Ovary (tissue), 9 donors: ENCODE measurements around the gene ASCC3. TPM values are rescaled to one million over a fixed set of nuclear protein-coding genes. Genes with fewer than 3 reads are reported as not detected.

Source experiments
- DNase-seq, 5 donors: peaks; one replicate each; pipeline ENCODE4 v3.0.0-alpha.2; 2019 to 2020
- H3K27ac ChIP-seq, 2 donors: fragments of 200-600 bp; one replicate each; pipeline versions ENCODE4 v1.5.1 to v1.8.0; 2019 to 2022
- H3K27me3 ChIP-seq: fragments of 200-600 bp; one replicate; pipeline ENCODE4 v1.8.0; 2022
- H3K36me3 ChIP-seq: fragments of 200-600 bp; sonication (generic); one replicate; pipeline ENCODE4 v1.5.1; 2019
- H3K4me1 ChIP-seq: one replicate; pipeline ENCODE4 v1.8.1; 2013; ENCODE audit warnings: mild to moderate bottlenecking, moderate library complexity; ENCODE audit not compliant: insufficient read depth
- H3K4me3 ChIP-seq: fragments of 200-600 bp; sonication (generic); one replicate; pipeline ENCODE4 v1.5.1; 2017
- H3K9me3 ChIP-seq, 2 donors: fragments of 200-600 bp in 1 of 2; sonication (generic) in 1 of 2; one replicate each; pipeline versions ENCODE4 v1.5.1 to v1.8.1; 2013 to 2019; ENCODE audit warnings: mild to moderate bottlenecking in 1 of 2, moderate library complexity in 1 of 2
- CTCF ChIP-seq, 3 donors: fragments of 450-650 bp in 2 of 3; fragments of 200-600 bp in 1 of 3; IDR thresholded peaks; one replicate each; pipeline versions ENCODE4 v1.5.1 to v1.8.0; 2016 to 2022; ENCODE audit warnings: antibody characterized with exemption in 3 of 3, mild to moderate bottlenecking in 1 of 3
- EP300 ChIP-seq: sonication (generic); formaldehyde crosslinking; IDR thresholded peaks from one replicate; pipeline ENCODE4 v1.6.1; 2017; ENCODE audit warnings: antibody characterized with exemption
- POLR2A ChIP-seq: fragments of 450-650 bp; IDR thresholded peaks from one replicate; pipeline ENCODE4 v1.6.1; 2017; ENCODE audit warnings: antibody characterized with exemption, mild to moderate bottlenecking, moderate library complexity
- WGBS, 3 donors: extraction: QIAGEN DNeasy Blood & Tissue Kit in 1 of 3; methylation state at CpG; one replicate each; pipeline versions ENCODE4 v1.1.5 to v1.1.7; 2013 to 2017; 5-methylcytosine and 5-hydroxymethylcytosine counted together
- intact Hi-C, 4 donors: fragments of 100-400 bp; cut with DNase I; formaldehyde crosslinking; loops; one replicate each; pipeline versions ENCODE4 v1.11.0 to v1.15.1; 2022 to 2023
- polyA plus RNA-seq, 2 donors: library from polyadenylated mRNA; stranded (reverse); fragments of 200-250 nt in 1 of 2; fragments of 350-450 nt in 1 of 2; fragmentation: Illumina TruSeq in 1 of 2; extraction: RNeasy Lipid Tissue Mini Kit (QIAGEN cat#74804) in 1 of 2; gene quantifications; one replicate each; pipeline ENCODE4 v1.2.3, GENCODE V29; 2013 to 2014
- total RNA-seq, 7 donors: library from RNA; depleted of rRNA in 2 of 7; stranded (reverse); fragments of >200 nt in 2 of 7; fragmentation: NEBNext Ultra II Directional in 3 of 7; extraction: Animal tissue kit (Norgen Biotek cat#: 25700) in 3 of 7; gene quantifications; one replicate each; pipeline versions ENCODE4 v1.1.0 to v1.2.4, GENCODE V29; 2016 to 2023
- donor health status: DM: no; HTN: no; CAD: no; lungs with moderate emphysema.
- donor health status: DM: no; HTN: no; CAD: no.
- donor health status: Bipolar disorder and iron deficiency.
- donor health status: DM: yes; HTN: yes; CAD: no.
- donor health status: DM: no; HTN: no; CAD: no.
- donor health status: DM: yes; HTN: yes; CAD: no.

The ASCC3 gene
- total and polyA plus RNA-seq, 9 donors, result 8.2 to 34.2 (median 22.0) TPM

- intact Hi-C loops, result no loop called here
- WGBS, 3 donors, result 53 to 57% (median 53%) methylated on average over 5 of the region's 5 CpGs
- TF ChIP-seq CTCF (IDR thresholded peaks at IDR 0.05) (peak in 1 of 3 donors; percentile 16), POLR2A (no peak), EP300 (no peak)
- Histone ChIP-seq H3K9me3 (no peaks in the 10 kb centered on the region), H3K27ac (no peak overlapping the region), H3K27me3 (no peaks in the 10 kb centered on the region), H3K4me3 (no peak overlapping the region), H3K4me1 (no peaks in the 10 kb centered on the region), H3K36me3 (no peaks in the 10 kb centered on the region)
- DNase-seq, result no peak
These were observed 161.0 kb downstream of the ASCC3 start for GRCh38 chr6:100719883-100720682.

- intact Hi-C loops, result no loop called here
- WGBS, 3 donors, result 96 to 99% (median 98%) methylated on average over 6 of the region's 6 CpGs
- no peaks in the 10 kb centered on the region for H3K27me3 ChIP-seq
- H3K9me3 ChIP-seq, result no peaks in the 10 kb centered on the region
- H3K4me3 ChIP-seq, result no peak overlapping the region
- TF ChIP-seq EP300 (no peak), CTCF (IDR thresholded peaks at IDR 0.05) (no peak), POLR2A (no peak)
- no peak for DNase-seq
- no peaks in the 10 kb centered on the region for H3K36me3 ChIP-seq
- no peaks in the 10 kb centered on the region for H3K4me1 ChIP-seq
- no peak overlapping the region for H3K27ac ChIP-seq
These were observed 168.1 kb downstream of the ASCC3 start for GRCh38 chr6:100712997-100713396.

- no peak overlapping the region for H3K27ac ChIP-seq
- no peaks in the 10 kb centered on the region for H3K4me1 ChIP-seq
- no peak for TF ChIP-seq CTCF (IDR thresholded peaks at IDR 0.05)
- no peak for TF ChIP-seq POLR2A
- no peak for TF ChIP-seq EP300
- intact Hi-C loops, result no loop called here
- H3K36me3 ChIP-seq, result no peaks in the 10 kb centered on the region
- H3K4me3 ChIP-seq, result no peak overlapping the region
- no peaks in the 10 kb centered on the region for H3K27me3 ChIP-seq
- H3K9me3 ChIP-seq, result no peaks in the 10 kb centered on the region
- DNase-seq, result no peak
- 65 to 94% (median 91%) methylated on average over 2 of the region's 2 CpGs for WGBS, 3 donors
These were observed 174.6 kb downstream of the ASCC3 start for GRCh38 chr6:100706491-100706890.

- WGBS, 3 donors, result 82 to 96% (median 95%) methylated on average over 5 of the region's 5 CpGs
- intact Hi-C loops, result no loop called here
- H3K27me3 ChIP-seq, result no peaks in the 10 kb centered on the region
These were observed 176.2 kb downstream of the ASCC3 start for GRCh38 chr6:100704961-100705360.

More at GRCh38 chr6:100704961-100705360, 176.2 kb downstream of the ASCC3 start:
- Histone ChIP-seq H3K27ac (no peak overlapping the region), H3K4me3 (no peak overlapping the region), H3K36me3 (no peaks in the 10 kb centered on the region), H3K9me3 (no peaks in the 10 kb centered on the region), H3K4me1 (no peaks in the 10 kb centered on the region)
- DNase-seq, result no peak
- TF ChIP-seq EP300 (no peak), POLR2A (no peak), CTCF (IDR thresholded peaks at IDR 0.05) (no peak)
